Neuron (in vitro differentiated cells): ENCODE results near the gene COL5A1.

Source experiments
- H2AFZ ChIP-seq: one replicate; pipeline ENCODE4 v1.6.1; 2013; ENCODE audit warnings: low read depth, mild to moderate bottlenecking, inconsistent platforms, low read length, moderate library complexity
- H3K27me3 ChIP-seq: one replicate; pipeline ENCODE4 v1.6.1; 2013; ENCODE audit warnings: low read length; ENCODE audit not compliant: insufficient read depth
- H3K36me3 ChIP-seq: one replicate; pipeline ENCODE4 v1.6.1; 2013; ENCODE audit warnings: low read length; ENCODE audit not compliant: insufficient read depth
- H3K4me1 ChIP-seq: one replicate; pipeline ENCODE4 v1.6.1; 2013; ENCODE audit warnings: low read length; ENCODE audit not compliant: insufficient read depth
- H3K4me3 ChIP-seq: 2 replicates; pipeline ENCODE4 v1.5.1; 2013; ENCODE audit warnings: mild to moderate bottlenecking, low read length, moderate library complexity
- H3K9me3 ChIP-seq: one replicate; pipeline ENCODE4 v1.6.1; 2013; ENCODE audit warnings: low read length

The COL5A1 gene

GRCh38 chr9:134720796-134721195, 79.2 kb downstream of the COL5A1 start:
- no peaks in the 10 kb centered on the region for H3K4me1 ChIP-seq
- no peak overlapping the region for H2AFZ ChIP-seq
- H3K9me3 ChIP-seq = no peaks in the 10 kb centered on the region
- no peaks in the 10 kb centered on the region for H3K27me3 ChIP-seq
- H3K36me3 ChIP-seq = no peaks in the 10 kb centered on the region
- H3K4me3 ChIP-seq = no peak overlapping the region

- H3K9me3 ChIP-seq = no peaks in the 10 kb centered on the region
- no peaks in the 10 kb centered on the region for H3K36me3 ChIP-seq
- no peak overlapping the region for H3K4me3 ChIP-seq
- H3K4me1 ChIP-seq = no peaks in the 10 kb centered on the region
- H3K27me3 ChIP-seq = no peaks in the 10 kb centered on the region
- H2AFZ ChIP-seq = no peak overlapping the region
These were observed 79.7 kb downstream of the COL5A1 start for GRCh38 chr9:134721344-134721743.

- H3K4me1 ChIP-seq = no peaks in the 10 kb centered on the region
- H2AFZ ChIP-seq = no peak overlapping the region
- no peaks in the 10 kb centered on the region for H3K27me3 ChIP-seq
- no peaks in the 10 kb centered on the region for H3K9me3 ChIP-seq
- no peak overlapping the region for H3K4me3 ChIP-seq
- H3K36me3 ChIP-seq = no peaks in the 10 kb centered on the region
These were observed 80.6 kb downstream of the COL5A1 start for GRCh38 chr9:134722120-134722701.

DNA sequence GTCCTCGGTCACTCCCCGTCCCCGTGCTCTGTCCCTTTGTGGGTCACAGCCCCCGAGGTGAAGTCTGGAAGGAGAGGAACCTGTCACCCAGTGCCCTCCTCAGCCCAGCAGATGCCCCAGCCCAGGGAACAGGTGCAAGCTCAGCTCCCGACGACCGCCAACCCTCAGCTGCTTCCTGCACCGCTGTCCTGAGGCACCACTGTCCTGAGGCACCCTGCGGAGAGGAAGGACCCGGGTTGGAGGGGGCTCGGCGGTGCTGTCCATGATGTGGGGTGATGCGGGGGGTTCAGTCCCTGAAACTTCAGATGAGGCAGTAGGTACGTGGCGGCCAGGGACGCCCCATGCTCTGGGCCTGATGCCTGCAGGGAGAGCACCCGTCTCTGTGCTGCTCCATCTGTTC, 81.4 kb downstream of the COL5A1 start:
- H3K4me3 ChIP-seq = no peak overlapping the region
- H2AFZ ChIP-seq = no peak overlapping the region
- H3K4me1 ChIP-seq = no peaks in the 10 kb centered on the region
- no peaks in the 10 kb centered on the region for H3K27me3 ChIP-seq
- H3K9me3 ChIP-seq = no peaks in the 10 kb centered on the region
- no peaks in the 10 kb centered on the region for H3K36me3 ChIP-seq

DNA sequence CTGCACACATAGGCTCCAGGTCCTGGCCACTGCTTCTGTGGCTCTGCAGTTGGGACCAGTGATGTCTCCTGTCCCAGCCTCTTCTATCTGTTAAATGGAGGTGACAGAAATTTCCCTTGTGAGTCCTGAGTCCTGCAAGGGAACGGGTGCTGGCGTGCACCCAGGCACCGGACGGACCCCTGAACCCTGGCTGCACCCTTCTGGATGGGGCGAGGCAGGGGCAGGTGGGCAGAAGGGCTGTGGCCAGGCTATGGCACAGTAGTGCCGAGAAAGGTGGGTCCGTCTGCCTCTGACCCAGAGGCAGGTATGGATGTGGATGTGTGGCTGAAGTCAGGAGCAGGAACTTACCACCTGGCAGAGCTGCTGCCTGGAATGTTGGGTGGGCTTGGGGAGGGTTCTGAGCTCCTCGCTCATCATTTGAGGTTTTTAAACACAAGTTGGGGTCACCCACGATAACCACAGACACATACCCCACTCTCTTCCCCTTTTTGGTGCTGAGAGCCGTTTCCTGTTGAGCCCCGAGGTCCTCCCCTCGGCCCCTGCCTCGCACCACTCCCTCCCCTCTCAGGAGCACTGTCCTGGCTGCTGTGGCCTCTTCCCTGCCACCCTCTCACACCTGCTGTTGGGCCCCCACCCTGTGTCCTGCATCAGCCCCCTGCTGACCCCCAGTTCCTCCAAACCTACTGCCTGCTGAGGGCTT, 82.0 kb downstream of the COL5A1 start:
- no peaks in the 10 kb centered on the region for H3K4me1 ChIP-seq
- H3K27me3 ChIP-seq = no peaks in the 10 kb centered on the region
- H3K36me3 ChIP-seq = no peaks in the 10 kb centered on the region
- no peaks in the 10 kb centered on the region for H3K9me3 ChIP-seq
- no peak overlapping the region for H3K4me3 ChIP-seq
- no peak overlapping the region for H2AFZ ChIP-seq

GRCh38 chr9:134724202-134724911, 82.8 kb downstream of the COL5A1 start:
- H3K36me3 ChIP-seq = no peaks in the 10 kb centered on the region
- H2AFZ ChIP-seq = no peak overlapping the region
- H3K4me3 ChIP-seq = no peak overlapping the region
- no peaks in the 10 kb centered on the region for H3K9me3 ChIP-seq
- H3K4me1 ChIP-seq = no peaks in the 10 kb centered on the region
- no peaks in the 10 kb centered on the region for H3K27me3 ChIP-seq

DNA sequence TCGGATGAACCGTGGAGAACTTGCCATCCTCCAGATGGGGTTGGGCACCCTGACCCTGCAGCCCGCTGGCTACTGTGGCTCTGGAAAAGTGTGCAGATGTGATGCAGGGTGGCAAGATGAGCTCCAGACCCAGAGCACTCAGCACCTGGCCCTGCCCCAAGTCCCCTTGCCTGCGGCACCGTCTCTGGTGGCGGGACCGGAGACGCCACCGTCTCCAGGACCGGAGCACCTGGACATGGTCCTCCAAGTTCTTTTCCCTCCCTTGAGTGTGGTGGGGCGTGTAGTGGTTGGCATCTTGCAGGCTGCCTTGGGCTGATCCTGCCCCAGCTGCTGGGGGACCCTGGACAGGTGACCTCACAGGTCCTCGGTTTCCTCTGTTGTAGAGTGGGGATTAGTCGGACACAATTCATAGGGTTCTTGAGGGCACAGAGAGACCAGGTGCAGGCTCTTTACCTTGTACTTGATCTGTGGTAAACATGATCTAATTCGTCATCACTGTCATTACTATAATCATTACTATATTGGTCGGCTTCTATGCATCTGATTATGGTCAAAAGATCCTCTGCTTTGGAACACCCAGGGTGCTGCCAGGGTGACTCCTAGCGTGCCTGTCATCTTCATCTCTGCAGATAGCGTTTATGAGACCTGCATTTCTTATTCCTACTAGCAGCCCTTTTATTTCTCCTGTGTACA, 83.5 kb downstream of the COL5A1 start:
- H3K36me3 ChIP-seq = no peaks in the 10 kb centered on the region

GRCh38 chr9:134725605-134725940, 84.0 kb downstream of the COL5A1 start:
- no peaks in the 10 kb centered on the region for H3K4me1 ChIP-seq
- no peak overlapping the region for H3K4me3 ChIP-seq
- no peak overlapping the region for H2AFZ ChIP-seq
- no peaks in the 10 kb centered on the region for H3K9me3 ChIP-seq
- H3K36me3 ChIP-seq = no peaks in the 10 kb centered on the region
- H3K27me3 ChIP-seq = no peaks in the 10 kb centered on the region

More for the DNA sequence above, 83.5 kb downstream of the COL5A1 start:
- H2AFZ ChIP-seq = no peak overlapping the region
- no peaks in the 10 kb centered on the region for H3K27me3 ChIP-seq
- no peaks in the 10 kb centered on the region for H3K9me3 ChIP-seq
- no peaks in the 10 kb centered on the region for H3K4me1 ChIP-seq
- H3K4me3 ChIP-seq = no peak overlapping the region

- no peaks in the 10 kb centered on the region for H3K36me3 ChIP-seq
- H3K27me3 ChIP-seq = no peaks in the 10 kb centered on the region
- H3K4me1 ChIP-seq = no peaks in the 10 kb centered on the region
- H3K9me3 ChIP-seq = no peaks in the 10 kb centered on the region
- no peak overlapping the region for H3K4me3 ChIP-seq
- no peak overlapping the region for H2AFZ ChIP-seq
These were observed 84.6 kb downstream of the COL5A1 start for GRCh38 chr9:134726026-134726721.

DNA sequence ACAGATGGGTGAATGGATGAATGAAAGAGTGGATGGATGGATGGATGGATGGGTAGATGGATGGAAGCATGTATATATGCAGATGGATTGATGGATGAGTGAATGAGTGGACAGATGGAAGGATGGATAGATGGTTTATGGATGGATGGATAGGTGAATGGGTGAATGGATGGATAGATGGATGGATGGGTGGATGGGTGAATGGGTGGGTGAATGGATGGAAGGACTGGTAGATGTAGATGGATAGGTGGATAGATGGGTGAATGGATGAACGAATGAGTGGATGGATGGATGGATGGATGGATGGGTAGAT, 85.1 kb downstream of the COL5A1 start:
- Histone ChIP-seq H3K4me1 (no peaks in the 10 kb centered on the region), H2AFZ (no peak overlapping the region), H3K9me3 (no peaks in the 10 kb centered on the region), H3K27me3 (no peaks in the 10 kb centered on the region), H3K4me3 (no peak overlapping the region), H3K36me3 (no peaks in the 10 kb centered on the region)

DNA sequence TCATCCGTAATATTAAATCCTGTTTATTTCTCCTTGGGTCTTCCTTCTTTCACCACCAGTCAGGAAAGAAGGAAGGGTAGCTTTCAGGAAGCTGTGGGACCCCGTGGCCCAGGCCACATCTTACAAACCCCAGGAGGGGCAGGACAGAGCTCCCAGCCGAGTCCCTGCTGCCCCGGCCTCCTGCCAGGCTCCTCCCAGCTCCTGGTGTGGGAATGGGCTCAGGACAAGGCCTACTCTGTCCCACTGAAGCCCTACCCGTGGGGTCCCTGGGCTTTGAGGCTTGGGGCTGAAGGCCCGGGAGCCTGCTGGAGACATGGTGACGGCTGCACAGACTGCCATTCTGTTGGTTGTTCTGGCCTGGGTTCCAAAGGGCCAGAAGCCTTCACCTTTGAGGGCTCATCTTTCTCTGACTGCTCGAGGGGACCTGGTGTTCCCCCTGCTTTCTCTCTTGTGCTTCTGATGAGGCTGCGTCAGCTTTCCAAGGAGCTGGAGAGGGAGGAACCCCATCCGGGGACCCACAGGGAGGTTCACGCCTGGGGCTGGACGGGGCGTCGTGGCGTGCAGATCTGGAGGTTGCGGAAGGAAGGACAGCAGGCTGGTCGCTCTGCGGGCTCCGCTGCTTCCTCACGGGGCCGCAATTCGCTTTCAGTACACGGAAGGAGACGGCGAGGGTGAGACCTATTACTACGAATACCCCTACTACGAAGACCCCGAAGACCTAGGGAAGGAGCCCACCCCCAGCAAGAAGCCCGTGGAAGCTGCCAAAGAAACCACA, 86.6 kb downstream of the COL5A1 start:
- Histone ChIP-seq H3K4me1 (no peaks in the 10 kb centered on the region), H3K4me3 (no peak overlapping the region), H3K27me3 (no peaks in the 10 kb centered on the region), H2AFZ (no peak overlapping the region), H3K9me3 (no peaks in the 10 kb centered on the region), H3K36me3 (no peaks in the 10 kb centered on the region)

DNA sequence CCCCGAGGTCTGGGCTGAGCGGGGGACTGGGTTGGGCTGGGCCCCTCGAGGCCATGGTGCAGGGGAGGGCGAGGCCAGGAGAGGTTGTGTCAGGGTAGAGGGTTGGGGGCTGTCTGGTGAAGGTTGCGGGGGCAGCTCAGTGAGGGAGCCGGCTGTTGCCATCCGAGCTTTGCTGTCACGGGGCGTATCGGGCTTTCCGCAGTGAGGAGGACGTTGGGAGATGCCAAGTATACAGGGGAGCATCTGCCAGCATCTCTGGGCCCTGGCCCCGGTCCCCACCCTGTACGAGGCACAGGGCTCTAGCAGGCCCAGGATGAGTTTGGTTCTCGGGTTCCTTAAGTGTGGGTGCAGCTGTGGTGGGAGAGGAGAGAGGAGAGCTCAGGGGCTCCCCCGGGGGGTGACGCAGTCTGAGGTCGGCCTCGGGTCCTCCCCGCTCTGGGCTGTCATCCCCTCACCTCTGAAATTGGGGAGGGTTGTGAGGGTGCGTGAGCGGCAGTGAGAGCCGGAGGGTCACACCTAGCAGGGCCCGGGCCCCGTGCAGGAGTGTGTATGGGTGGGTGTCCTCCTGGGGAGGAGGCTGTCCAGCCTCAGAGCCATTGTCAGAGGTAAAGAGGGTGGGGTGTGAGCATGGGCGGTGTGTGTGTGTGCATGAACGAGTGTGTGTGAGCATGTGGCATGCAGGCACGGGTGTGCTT, 87.3 kb downstream of the COL5A1 start:
- no peaks in the 10 kb centered on the region for H3K9me3 ChIP-seq
- no peaks in the 10 kb centered on the region for H3K4me1 ChIP-seq
- no peak overlapping the region for H3K4me3 ChIP-seq
- H3K27me3 ChIP-seq = no peaks in the 10 kb centered on the region
- no peak overlapping the region for H2AFZ ChIP-seq
- no peaks in the 10 kb centered on the region for H3K36me3 ChIP-seq
